NCI-H524 treated with DMSO at 0.1 percent for 48 hours (cell line): Measurements from ENCODE around the gene A1BG.

Source experiments
- DNase-seq: peaks from one replicate; lab custom pipeline; 2025; lab: John Stamatoyannopoulos, UW

The A1BG gene, protein sequence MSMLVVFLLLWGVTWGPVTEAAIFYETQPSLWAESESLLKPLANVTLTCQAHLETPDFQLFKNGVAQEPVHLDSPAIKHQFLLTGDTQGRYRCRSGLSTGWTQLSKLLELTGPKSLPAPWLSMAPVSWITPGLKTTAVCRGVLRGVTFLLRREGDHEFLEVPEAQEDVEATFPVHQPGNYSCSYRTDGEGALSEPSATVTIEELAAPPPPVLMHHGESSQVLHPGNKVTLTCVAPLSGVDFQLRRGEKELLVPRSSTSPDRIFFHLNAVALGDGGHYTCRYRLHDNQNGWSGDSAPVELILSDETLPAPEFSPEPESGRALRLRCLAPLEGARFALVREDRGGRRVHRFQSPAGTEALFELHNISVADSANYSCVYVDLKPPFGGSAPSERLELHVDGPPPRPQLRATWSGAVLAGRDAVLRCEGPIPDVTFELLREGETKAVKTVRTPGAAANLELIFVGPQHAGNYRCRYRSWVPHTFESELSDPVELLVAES

DNA sequence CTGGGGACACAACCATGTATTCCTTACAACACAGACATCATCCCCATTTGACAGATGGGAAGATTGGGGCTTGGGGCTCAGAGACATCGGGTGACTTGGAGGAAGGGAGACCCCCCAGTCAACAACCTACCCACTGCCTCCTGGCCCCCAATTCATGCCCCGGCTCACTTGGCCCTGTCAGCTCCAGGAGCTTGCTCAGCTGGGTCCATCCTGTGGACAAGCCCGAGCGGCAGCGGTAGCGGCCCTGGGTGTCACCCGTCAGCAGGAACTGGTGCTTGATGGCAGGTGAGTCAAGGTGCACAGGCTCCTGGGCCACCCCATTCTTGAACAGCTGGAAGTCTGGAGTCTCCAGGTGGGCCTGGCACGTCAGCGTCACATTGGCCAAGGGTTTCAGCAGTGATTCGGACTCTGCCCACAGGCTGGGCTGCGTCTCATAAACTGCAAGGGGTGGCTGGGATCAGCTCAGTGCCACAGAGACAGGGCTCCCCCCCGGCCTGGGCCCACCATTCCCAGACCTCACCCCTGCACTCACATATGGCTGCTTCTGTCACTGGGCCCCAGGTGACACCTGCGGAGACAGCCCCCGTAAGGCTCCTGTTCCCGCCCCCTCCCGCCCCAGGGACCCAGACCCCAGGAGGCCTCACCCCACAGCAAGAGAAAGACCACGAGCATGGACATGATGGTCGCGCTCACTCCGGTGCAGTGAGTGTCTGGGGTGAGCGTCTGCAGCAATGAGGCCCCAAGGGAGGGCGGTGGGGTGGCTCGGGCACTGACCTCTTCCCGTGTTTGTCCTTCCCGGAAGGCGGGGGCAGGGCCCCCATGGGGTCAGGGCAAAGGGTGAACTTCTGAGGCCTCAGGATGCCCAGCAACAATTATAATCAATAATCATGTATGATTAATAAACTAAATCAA is at the start of gene A1BG:
TSS of gene A1BG (minus strand) at position 733 of the 912 bp plus-strand sequence. CDS start at position 678, 55 bp downstream.
- no peak for DNase-seq

- no peak for DNase-seq
These were observed 48.6 kb upstream of the A1BG start for GRCh38 chr19:58401840-58402421.

GRCh38 chr19:58400916-58401839 is 47.9 kb upstream of the A1BG start:
- peak; percentile 96 for DNase-seq

DNA sequence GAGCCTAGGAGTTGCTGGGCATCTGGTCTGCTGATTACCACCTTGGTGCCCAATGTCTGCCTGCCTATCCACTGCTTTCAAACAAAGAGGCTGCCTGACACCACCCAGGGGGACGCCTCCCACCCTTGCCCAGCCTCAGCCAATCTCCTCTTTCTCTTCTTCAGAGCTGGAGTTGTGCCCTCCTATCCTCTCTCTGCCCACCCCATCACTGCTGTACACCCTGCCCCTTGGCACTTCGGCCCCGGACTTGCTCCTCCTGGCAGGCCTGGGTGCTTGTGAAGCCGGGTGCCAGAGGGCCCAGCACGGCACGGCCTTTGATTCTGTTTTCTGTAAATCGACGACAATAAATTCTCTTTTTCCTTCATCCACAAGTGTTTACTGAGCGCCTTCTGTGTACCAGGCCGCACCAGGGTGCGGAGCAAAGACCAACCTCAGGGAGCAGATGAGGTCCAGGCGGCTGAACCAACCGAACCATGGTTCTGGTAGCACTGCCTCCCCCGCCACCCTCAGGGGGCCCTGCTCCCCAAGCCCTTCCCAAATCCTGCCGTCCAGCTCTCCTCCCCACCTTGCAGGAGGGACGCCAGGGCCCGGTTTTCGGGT is 47.1 kb upstream of the A1BG start:
- DNase-seq: no peak

- no peak for DNase-seq
These were observed 46.6 kb upstream of the A1BG start for GRCh38 chr19:58399903-58400302.

- DNase-seq: no peak
These were observed 45.3 kb upstream of the A1BG start for GRCh38 chr19:58398545-58398944.

DNA sequence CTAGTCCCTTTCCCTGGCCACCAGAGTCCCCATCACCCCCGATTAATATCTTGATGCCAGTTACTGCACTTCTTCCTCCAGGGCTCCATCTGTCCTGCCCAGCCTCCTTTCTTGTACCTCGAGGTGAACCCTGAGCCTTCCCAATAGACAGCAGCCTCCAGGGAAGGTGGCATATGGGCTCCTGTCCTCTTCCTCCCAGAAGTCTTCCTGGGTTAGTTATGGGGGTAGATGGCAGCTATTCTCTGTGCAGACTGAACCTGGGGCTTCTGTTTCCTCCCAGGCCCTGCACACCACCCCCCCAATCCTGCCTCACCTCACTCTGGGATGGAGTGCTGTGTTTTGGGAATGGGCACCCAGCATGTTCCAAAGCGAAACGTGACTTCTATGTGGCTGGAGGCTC is 44.8 kb upstream of the A1BG start:
- DNase-seq: no peak

- no peak for DNase-seq
These were observed 44.3 kb upstream of the A1BG start for GRCh38 chr19:58397533-58398037.

DNA sequence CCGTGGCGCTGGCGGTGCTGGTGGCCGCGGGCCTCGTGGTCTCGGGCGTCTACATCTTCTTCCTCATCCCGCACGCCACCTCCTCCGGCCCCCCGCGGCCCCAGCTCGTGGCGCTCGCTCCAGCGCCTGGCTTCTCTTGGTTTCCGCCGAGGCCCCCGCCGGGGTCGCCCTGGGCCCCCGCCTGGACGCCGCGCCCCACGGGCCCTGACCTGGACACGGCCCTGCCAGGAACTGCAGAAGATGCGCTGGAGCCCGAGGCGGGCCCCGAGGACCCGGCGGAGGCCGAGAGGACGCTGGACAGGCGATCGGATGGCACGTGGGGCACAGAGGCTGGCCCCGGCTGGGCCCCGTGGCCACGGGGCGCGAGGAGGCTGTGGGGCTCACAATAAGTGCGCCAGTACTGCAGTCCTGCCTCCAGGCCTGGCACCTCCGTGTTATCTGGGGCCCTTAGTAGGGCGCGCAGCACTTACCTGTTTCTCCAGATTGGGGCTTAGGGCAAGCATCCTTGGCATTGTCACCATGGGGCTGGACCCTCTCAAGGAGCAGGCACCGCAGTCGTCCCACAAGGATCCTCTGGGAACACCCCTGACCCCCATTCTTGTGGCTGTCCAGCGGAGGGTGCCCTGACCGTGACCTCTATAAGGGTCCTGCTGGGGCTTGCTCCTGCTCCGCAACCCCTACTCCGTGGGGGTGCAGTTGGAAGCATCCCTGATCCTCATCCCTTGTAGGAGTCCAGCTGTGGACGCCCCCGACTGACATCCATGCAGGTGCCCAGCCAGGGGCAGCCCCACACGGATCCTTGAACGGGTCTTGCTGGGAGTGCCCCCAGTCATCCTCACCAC is 43.6 kb upstream of the A1BG start:
- no peak for DNase-seq

DNA sequence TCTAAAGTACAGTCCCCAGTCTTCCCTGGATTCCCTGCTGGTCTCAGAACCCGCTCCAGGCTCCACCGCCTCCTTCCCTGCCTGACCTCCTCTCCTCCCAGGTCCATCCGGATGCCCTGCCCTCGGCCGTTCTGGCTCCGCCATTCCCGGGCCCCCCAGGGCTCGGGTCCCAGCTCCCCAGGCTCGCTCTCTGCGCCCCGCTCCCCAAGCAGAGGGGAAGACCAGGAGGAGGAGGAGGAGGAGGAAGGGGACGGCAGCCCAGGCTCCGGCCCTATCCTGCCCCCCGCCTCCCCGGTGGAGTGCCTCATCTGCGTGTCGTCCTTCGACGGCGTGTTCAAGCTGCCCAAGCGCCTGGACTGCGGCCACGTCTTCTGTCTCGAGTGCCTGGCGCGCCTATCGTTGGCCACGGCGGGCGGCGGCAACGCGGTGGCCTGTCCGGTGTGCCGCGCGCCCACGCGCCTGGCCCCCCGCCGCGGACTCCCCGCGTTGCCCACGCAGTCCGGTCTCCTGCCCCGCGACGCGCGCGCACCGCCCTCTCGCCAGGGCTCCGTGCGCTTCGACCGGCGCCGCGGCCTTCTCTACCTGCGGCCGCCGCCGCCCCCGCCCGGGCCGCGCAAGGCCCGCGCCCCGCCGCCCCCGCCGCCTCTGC is 42.8 kb upstream of the A1BG start:
- no peak for DNase-seq

DNA sequence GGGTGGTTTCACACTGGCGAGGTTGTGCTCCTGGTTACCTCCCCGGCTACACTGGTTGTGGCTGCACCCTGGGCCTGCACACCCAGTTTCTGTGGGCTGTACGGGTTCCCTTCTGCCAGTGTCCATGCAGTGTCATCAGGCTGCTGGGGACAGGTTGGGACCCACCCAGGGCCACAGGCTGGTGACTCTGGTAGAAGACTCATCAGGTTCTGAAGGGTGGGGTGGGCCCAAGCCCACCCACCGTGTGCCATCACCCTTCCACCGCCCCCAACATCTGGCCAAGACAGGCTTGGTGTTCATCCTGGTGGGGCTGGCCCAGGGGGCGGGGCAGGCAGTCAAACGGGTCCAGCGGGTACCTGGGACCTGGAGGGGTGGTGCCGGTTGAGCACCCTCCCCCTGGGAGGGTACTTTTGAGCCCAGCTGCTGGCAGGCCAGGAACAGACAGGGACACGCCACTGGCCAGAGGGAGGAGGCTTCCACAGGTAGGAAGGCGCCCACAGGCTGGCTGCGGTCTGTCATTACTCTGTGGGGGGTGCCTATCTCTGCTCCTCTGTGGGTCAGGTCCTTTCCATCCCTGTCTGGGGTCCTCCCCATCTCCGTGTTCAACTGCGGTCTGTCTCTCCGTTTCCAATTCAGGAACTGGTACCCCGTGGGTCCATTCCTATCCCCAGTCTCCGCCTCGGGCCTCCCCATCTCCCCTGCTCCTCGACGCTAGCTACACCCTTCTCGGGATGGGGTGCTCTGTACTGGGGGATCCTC is 42.1 kb upstream of the A1BG start, which contains the start of gene RNF225:
TSS of gene RNF225 (plus strand) at position 437 of the 759 bp plus-strand sequence. CDS start 434 bp downstream, outside the sequence.
- no peak for DNase-seq

- no peak for DNase-seq
These were observed 41.5 kb upstream of the A1BG start for GRCh38 chr19:58394821-58395219.

GRCh38 chr19:58393725-58394033 is 40.4 kb upstream of the A1BG start:
- DNase-seq: no peak

- DNase-seq: no peak
These were observed 39.8 kb upstream of the A1BG start for GRCh38 chr19:58392945-58393724.

DNA sequence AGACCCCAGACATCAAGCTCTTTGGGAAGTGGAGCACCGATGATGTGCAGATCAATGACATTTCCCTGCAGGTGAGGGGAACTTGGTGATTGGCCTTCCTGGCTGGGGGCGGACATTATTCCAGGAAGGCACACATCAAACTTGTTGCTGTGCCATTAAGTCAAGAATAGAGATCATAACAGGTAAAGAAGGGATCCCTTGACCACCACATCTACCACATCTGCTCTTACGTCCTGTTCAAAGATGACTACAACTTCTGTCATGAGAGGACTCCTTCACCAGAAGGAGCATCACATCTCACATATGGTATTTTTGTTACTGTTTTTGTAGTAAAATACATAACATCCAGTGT is 34.9 kb upstream of the A1BG start:
- DNase-seq: no peak

DNA sequence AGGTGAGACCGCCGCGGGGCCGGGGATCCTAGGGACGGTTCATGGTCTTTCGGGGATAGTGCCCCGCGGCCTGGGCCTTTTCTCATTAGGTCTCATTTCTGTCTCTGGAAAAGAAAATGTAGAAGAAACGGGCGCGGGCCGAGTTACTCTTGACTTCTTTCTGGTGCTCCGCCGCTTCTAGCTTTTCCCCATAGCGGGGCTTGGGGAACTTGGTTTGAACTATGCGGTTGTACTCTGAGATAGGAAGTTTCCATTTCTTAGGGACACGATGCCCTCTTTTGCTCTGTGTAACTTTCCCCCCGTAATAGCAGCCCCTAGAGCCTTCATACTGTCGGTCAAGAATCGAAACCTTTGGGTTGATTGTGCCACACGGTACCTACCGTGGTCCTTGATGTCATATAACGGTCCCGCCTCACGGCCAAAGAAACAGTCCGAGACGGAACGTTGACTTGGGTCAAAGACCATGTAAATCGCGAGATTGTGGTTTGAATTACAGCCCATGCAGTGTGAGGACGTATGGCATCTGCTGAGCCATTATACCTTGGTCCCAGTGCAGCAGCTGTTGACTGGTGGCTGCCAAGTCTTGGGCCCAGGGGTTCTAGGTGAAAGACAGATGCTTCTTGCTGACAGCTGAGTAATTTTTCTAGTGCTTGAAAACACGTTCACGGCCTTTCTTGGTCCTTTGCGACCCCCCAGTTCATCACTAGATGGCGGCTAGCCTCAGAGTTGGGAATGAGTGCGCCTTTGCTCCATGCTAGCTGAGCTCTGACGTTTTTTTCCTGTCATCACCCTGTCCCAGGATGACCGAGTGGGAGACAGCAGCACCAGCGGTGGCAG is 34.3 kb upstream of the A1BG start:
- no peak for DNase-seq
